ENCODE data around the gene TAS2R3.

TAS2R3 gene

DNA sequence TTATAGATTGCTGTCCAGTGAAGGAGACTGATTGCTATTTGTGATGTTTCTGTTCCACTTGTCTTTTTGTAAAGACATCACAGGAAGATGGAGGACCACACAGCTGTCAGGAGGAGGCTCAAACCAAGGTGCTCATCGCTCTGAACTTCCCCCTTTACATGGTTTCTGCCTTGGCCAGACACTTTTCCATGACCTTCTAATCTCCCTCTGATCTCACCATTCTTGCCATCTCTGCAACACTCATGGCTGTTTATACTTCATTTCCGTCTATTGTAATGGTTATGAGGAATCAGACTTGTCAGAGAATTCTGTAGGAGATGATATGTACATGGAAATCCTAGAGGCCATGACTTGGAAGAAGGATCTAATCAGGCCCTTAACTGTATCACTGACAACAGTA lies 24.4 kb downstream of the TAS2R3 start:
- no peak for DNase-seq

DNA sequence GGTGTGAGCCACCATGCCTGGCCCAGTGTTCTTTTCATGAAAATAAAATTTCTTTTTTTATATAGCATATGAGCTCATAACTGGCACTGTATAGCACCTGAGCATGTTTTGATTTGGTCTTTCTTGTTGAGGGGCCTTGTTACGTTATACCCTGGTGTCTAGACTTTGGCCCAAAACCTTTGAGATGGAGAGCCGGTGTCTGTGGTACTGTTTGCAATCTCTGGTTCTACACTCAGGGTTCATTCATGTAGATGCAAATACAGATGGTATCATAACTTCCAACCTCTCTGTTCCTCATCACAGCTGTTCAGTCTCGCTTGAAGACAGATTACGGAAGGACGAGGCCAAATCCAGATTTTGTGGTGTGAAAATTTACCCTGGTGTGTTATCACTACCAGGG lies 26.0 kb downstream of the TAS2R3 start, which contains the start of gene TAS2R5:
Gene TAS2R5 (plus strand): TSS at position 301 of the 400 bp plus-strand sequence. CDS start 145 bp downstream, outside the sequence.
- no peak for DNase-seq

DNA sequence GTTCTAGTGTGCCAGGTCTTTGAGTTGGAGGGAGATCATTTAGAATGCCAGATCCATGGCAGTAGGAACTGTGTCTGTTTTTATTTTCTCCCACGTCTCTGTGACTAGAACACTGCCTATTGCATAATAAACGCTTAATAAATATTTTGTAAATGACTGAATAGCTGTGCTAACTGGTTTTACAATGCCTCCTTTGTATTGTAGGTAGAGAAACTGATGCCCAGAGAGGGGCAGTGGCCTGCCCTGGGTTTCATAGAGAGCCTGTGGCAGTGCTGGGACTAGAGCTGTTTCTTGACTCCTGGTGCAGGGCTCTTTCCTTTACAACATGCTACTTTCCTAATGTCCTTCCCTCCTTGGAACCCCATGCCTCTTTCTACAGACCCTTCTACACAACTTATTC lies 28.6 kb downstream of the TAS2R3 start:
- no peak for DNase-seq
